HepG2 (cell line): ENCODE results near the gene DAG1. TPM values are rescaled to one million over a fixed set of nuclear protein-coding genes. Genes with fewer than 3 reads are reported as not detected.

Experiments
- ARHGAP35 ChIP-seq: sonication (generic); formaldehyde crosslinking; IDR thresholded peaks from 2 replicates; pipeline ENCODE4 v1.9.0; 2022; ENCODE audit warnings: mild to moderate bottlenecking, inconsistent platforms, moderate library complexity, missing genetic modification reagents, borderline replicate concordance
- CHCHD3 ChIP-seq: sonication (generic); formaldehyde crosslinking; IDR thresholded peaks from 2 replicates; pipeline ENCODE4 v1.8.0; 2022; ENCODE audit warnings: mild to moderate bottlenecking, missing genetic modification reagents, moderate library complexity
- CHD4 ChIP-seq: fragments of 200-600 bp; sonication (generic); IDR thresholded peaks from 2 replicates; pipeline ENCODE4 v1.7.0; 2017; ENCODE audit warnings: mild to moderate bottlenecking, low read length, borderline replicate concordance
- DPF2 ChIP-seq: sonication (generic); formaldehyde crosslinking; IDR thresholded peaks from 2 replicates; pipeline ENCODE4 v1.4.0; 2020; ENCODE audit warnings: mild to moderate bottlenecking, low read depth, missing genetic modification reagents, borderline replicate concordance
- ETV6 ChIP-seq: sonication (generic); formaldehyde crosslinking; conservative IDR thresholded peaks from 2 replicates; pipeline ENCODE4 v1.4.0; 2020; ENCODE audit warnings: missing genetic modification reagents
- FLYWCH1 ChIP-seq: sonication (generic); formaldehyde crosslinking; IDR thresholded peaks from 2 replicates; pipeline ENCODE4 v1.8.1; 2023; ENCODE audit warnings: mild to moderate bottlenecking, missing genetic modification reagents
- FOSL2 ChIP-seq: sonication (generic); formaldehyde crosslinking; IDR thresholded peaks from 2 replicates; pipeline ENCODE4 v1.4.0; 2020; ENCODE audit warnings: missing genetic modification reagents
- GABPA ChIP-seq, 2 experiments: IDR thresholded peaks; 2 replicates each; pipeline ENCODE4 v1.6.1; 2011 to 2016; ENCODE audit warnings: low read depth in 2 of 2, low read length in 1 of 2, missing biosample characterization in 1 of 2, missing genetic modification characterization in 1 of 2
- KLF12 ChIP-seq: sonication (generic); formaldehyde crosslinking; IDR thresholded peaks from 2 replicates; pipeline ENCODE4 v1.4.0; 2020; ENCODE audit warnings: missing genetic modification reagents, borderline replicate concordance
- MBNL3 ChIP-seq: fragments of 250-450 bp; sonication (Bioruptor Pico); conservative IDR thresholded peaks from 2 replicates; pipeline ENCODE4 v1.8.0; 2022; ENCODE audit warnings: mild to moderate bottlenecking, inconsistent platforms
- MIXL1 ChIP-seq: IDR thresholded peaks from 2 replicates; pipeline ENCODE4 v1.6.1; 2016
- MYC ChIP-seq: sonication (generic); formaldehyde crosslinking; IDR thresholded peaks from 2 replicates; pipeline ENCODE4 v1.9.0; 2021; ENCODE audit warnings: missing genetic modification reagents, borderline replicate concordance
- NFKBIZ ChIP-seq: IDR thresholded peaks from 2 replicates; pipeline ENCODE4 v1.6.1; 2018; ENCODE audit warnings: missing genetic modification reagents, missing compliant biosample characterization
- POLR2A ChIP-seq, 2 experiments: IDR thresholded peaks; 2 replicates each; pipeline ENCODE4 v1.6.1; 2011; ENCODE audit warnings: low read depth in 2 of 2, low read length in 2 of 2, mild to moderate bottlenecking in 1 of 2, moderate library complexity in 1 of 2; ENCODE audit not compliant: insufficient read depth in 1 of 2
- PRPF4 ChIP-seq: fragments of 200-400 bp; formaldehyde crosslinking; IDR thresholded peaks from 2 replicates; pipeline ENCODE4 v1.6.1; 2016; ENCODE audit warnings: low read length, low read depth; ENCODE audit not compliant: poor library complexity, severe bottlenecking
- RELA ChIP-seq: sonication (generic); formaldehyde crosslinking; IDR thresholded peaks from 2 replicates; pipeline ENCODE4 v1.4.0; 2020; ENCODE audit warnings: missing genetic modification reagents
- TGIF2 ChIP-seq: IDR thresholded peaks from 2 replicates; pipeline ENCODE4 v1.6.1; 2016; ENCODE audit warnings: control low read depth, missing compliant biosample characterization
- ZNF207 ChIP-seq: fragments of 450-650 bp; IDR thresholded peaks from 2 replicates; pipeline ENCODE4 v1.6.1; 2016; ENCODE audit warnings: antibody characterized with exemption, borderline replicate concordance
- ZNF224 ChIP-seq: sonication (generic); formaldehyde crosslinking; IDR thresholded peaks from 2 replicates; pipeline ENCODE4 v1.5.0; 2020; ENCODE audit warnings: mild to moderate bottlenecking, missing genetic modification reagents
- ZNF274 ChIP-seq: sonication (generic); formaldehyde crosslinking; IDR thresholded peaks from 2 replicates; pipeline ENCODE4 v1.5.1; 2020; ENCODE audit warnings: mild to moderate bottlenecking, missing genetic modification reagents
- ZNF577 ChIP-seq: sonication (generic); formaldehyde crosslinking; IDR thresholded peaks from 2 replicates; pipeline ENCODE4 v1.4.0; 2020; ENCODE audit warnings: mild to moderate bottlenecking, low read depth, missing genetic modification reagents, borderline replicate concordance
- ZNF768 ChIP-seq: sonication (generic); formaldehyde crosslinking; IDR thresholded peaks from 2 replicates; pipeline ENCODE4 v1.4.0; 2020; ENCODE audit warnings: missing genetic modification reagents
- polyA plus RNA-seq, 8 experiments: library from polyadenylated mRNA; depleted of rRNA in 3 of 8; stranded (reverse) in 7 of 8; unstranded in 1 of 8; fragments of >200 nt; fragmentation: Illumina TruSeq in 4 of 8; extraction: Trizol in 4 of 8; gene quantifications; 2 replicates each; pipeline versions ENCODE4 v1.2.1 to v1.2.3, GENCODE V29; 2011 to 2016; ENCODE audit warnings: low read depth in 4 of 8, missing spikeins in 1 of 8, mixed read lengths in 1 of 8; ENCODE audit not compliant: insufficient read depth in 1 of 8
- total RNA-seq, 5 experiments: library from RNA; depleted of rRNA; stranded (reverse); fragments of >200 nt; fragmentation: Illumina TruSeq; extraction: Trizol; gene quantifications; 2 replicates each; pipeline ENCODE4 v1.2.3, GENCODE V29; 2016; ENCODE audit warnings: low read depth in 1 of 5
- TF ChIP-seq, protein P1 (sequence below): sonication (generic); formaldehyde crosslinking; conservative IDR thresholded peaks from 2 replicates; pipeline ENCODE4 v1.4.0; 2020; ENCODE audit warnings: missing genetic modification reagents
- TF ChIP-seq, protein P2 (sequence below): sonication (generic); formaldehyde crosslinking; IDR thresholded peaks from 2 replicates; pipeline ENCODE4 v1.8.0; 2022; ENCODE audit warnings: missing genetic modification reagents, mild to moderate bottlenecking, borderline replicate concordance
- TF ChIP-seq, protein P3 (sequence below): sonication (generic); formaldehyde crosslinking; IDR thresholded peaks from 2 replicates; pipeline ENCODE4 v1.5.0; 2020; ENCODE audit warnings: missing genetic modification reagents, mild to moderate bottlenecking, borderline replicate concordance

The DAG1 gene
- total and polyA plus RNA-seq, 2 of the 13 experiments (the other 11 are each of a cell fraction or from before 2014, with no cell fraction given), result 47.3 to 50.4 TPM

- no peak for TF ChIP-seq PRPF4
- TF ChIP-seq GABPA (IDR thresholded peaks at IDR 0.05; ENCODE audit: low read depth, low read length), result no peak
- TF ChIP-seq GABPA (CRISPR knock-in tag; IDR thresholded peaks at IDR 0.05; ENCODE audit: low read depth), result no peak
- no peak for TF ChIP-seq DPF2
- TF ChIP-seq ZNF768 (CRISPR knock-in tag), result peak; percentile 82
- peak; percentile 41; the same call in 1 of the 2 replicates for TF ChIP-seq RELA (CRISPR knock-in tag)
- TF ChIP-seq MBNL3 (CRISPR knock-in tag), result no peak
- no peak; the same call in 1 of the 2 replicates for TF ChIP-seq ETV6 (CRISPR knock-in tag)
- no peak for TF ChIP-seq FLYWCH1 (CRISPR knock-in tag)
- TF ChIP-seq POLR2A (IDR thresholded peaks at IDR 0.05; ENCODE audit: insufficient read depth in 1 of 2, low read depth in 2 of 2, low read length in 2 of 2), result peak; percentile 34 to 78
- TF ChIP-seq, protein P1, sequence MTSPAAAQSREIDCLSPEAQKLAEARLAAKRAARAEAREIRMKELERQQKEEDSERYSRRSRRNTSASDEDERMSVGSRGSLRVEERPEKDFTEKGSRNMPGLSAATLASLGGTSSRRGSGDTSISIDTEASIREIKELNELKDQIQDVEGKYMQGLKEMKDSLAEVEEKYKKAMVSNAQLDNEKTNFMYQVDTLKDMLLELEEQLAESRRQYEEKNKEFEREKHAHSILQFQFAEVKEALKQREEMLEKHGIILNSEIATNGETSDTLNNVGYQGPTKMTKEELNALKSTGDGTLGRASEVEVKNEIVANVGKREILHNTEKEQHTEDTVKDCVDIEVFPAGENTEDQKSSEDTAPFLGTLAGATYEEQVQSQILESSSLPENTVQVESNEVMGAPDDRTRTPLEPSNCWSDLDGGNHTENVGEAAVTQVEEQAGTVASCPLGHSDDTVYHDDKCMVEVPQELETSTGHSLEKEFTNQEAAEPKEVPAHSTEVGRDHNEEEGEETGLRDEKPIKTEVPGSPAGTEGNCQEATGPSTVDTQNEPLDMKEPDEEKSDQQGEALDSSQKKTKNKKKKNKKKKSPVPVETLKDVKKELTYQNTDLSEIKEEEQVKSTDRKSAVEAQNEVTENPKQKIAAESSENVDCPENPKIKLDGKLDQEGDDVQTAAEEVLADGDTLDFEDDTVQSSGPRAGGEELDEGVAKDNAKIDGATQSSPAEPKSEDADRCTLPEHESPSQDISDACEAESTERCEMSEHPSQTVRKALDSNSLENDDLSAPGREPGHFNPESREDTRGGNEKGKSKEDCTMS (CRISPR knock-in tag), result no peak
- no peak for TF ChIP-seq MIXL1 (CRISPR knock-in tag)
- no peak; the same call in 1 of the 2 replicates for TF ChIP-seq FOSL2 (CRISPR knock-in tag)
- TF ChIP-seq NFKBIZ, result no peak
- TF ChIP-seq CHCHD3 (CRISPR knock-in tag), result peak; percentile 76
- TF ChIP-seq, protein P2, sequence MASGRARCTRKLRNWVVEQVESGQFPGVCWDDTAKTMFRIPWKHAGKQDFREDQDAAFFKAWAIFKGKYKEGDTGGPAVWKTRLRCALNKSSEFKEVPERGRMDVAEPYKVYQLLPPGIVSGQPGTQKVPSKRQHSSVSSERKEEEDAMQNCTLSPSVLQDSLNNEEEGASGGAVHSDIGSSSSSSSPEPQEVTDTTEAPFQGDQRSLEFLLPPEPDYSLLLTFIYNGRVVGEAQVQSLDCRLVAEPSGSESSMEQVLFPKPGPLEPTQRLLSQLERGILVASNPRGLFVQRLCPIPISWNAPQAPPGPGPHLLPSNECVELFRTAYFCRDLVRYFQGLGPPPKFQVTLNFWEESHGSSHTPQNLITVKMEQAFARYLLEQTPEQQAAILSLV (CRISPR knock-in tag), result peak; percentile 1; the same call in 1 of the 2 replicates
- no peak for TF ChIP-seq ZNF577
- no peak for TF ChIP-seq CHD4
- peak; percentile 94 for TF ChIP-seq ARHGAP35 (CRISPR knock-in tag)
- no peak; the same call in 1 of the 2 replicates for TF ChIP-seq KLF12 (CRISPR knock-in tag)
- TF ChIP-seq ZNF207, result no peak
- TF ChIP-seq, protein P3, sequence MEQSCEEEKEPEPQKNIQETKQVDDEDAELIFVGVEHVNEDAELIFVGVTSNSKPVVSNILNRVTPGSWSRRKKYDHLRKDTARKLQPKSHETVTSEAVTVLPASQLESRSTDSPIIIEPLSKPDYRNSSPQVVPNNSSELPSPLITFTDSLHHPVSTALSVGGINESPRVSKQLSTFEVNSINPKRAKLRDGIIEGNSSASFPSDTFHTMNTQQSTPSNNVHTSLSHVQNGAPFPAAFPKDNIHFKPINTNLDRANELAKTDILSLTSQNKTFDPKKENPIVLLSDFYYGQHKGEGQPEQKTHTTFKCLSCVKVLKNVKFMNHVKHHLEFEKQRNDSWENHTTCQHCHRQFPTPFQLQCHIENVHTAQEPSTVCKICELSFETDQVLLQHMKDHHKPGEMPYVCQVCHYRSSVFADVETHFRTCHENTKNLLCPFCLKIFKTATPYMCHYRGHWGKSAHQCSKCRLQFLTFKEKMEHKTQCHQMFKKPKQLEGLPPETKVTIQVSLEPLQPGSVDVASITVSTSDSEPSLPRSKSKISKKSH (CRISPR knock-in tag), result peak; percentile 61; the same call in 1 of the 2 replicates
- no peak; the same call in 1 of the 2 replicates for TF ChIP-seq ZNF274
- 0 out of 2 replicates have a peak, but pooled peaks have one; percentile 31 for TF ChIP-seq TGIF2 (CRISPR knock-in tag)
- no peak for TF ChIP-seq ZNF224 (CRISPR knock-in tag)
- TF ChIP-seq MYC, result peak; percentile 76
Measured at GRCh38 chr3:49469936-49470713, at the start of gene DAG1 (continued).
